ENCODE measurements around the gene CNNM1.

CNNM1 gene

DNA sequence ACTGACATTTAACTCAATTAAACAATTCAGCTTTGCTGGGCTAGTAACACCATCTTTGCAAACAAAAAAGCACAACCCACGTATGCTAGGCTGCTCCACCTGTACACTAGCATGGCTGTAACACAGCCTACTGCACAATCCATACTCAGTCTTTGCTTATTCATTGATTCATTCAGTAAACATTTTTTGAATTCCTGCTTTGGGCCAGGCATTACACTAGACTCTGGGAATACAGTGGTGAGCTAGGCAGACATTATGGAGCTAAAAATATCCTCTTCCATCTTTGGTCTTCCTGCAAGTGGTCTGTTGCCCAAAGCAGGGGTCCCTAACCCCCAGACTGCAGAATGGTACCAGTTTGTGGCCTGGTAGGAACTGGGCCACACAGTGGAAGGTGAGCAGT lies 9.9 kb downstream of the CNNM1 start:
- no peak for DNase-seq

DNA sequence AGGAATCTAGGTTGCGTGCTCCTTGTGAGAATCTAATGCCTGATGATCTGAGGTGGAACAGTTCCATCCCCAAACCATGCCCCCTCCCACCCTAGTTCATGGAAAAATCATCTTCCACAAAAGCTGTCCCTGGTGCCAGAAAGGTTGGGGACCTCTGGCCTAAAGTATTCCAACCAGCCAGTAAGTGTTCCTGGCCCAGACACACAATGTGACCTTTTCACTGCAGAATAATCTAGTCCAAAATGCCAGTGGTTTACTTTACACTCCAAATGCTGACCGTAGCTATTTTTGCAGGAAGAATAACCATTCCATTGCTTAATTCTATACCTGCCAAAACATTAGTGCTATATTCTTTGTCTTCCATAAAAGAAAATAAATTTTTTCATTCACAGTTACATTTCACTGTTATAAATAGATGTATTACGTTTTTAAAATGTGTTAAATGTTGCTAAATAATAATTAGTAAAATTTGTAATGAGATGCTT lies 10.4 kb downstream of the CNNM1 start:
- DNase-seq: no peak

DNA sequence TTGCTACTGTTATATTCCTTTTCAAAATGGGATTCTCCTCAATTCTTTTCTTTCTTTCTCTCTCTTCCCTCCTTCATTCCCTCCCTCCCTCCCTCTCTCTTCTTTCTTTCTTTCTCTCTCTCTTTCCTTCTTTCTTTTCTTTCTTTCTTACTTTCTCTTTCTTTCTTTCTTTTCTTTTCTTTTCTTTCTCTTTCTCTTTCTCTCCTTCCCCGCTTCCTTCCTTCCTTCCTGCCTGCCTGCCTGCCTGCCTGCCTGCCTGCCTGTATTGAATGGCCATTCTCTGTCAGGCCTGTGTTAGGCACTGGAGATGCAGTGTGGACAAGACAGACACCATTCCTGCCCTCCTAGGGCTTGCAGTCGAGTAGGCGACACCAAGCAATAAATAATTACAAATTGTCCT lies 11.5 kb downstream of the CNNM1 start:
- no peak for DNase-seq

DNA sequence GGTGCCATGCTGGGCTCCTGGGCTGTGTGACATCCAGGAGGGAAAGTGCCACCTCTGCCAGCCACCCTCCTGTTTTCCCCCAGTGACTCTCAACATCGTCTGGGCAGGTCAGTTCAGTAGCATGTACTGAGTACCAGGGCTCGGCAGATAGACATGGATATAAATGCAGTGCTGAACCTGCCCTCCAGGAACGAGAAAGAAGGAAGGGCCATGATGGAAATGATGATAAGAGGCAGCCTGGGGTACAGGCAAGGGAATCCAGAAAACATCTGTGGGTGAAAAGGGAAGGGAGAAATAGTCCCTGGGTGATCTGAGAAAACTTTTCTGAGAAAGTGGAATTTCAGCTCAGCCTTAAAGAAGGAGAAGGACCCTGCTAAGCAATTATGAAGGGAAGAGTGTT lies 12.1 kb downstream of the CNNM1 start:
- DNase-seq: no peak

DNA sequence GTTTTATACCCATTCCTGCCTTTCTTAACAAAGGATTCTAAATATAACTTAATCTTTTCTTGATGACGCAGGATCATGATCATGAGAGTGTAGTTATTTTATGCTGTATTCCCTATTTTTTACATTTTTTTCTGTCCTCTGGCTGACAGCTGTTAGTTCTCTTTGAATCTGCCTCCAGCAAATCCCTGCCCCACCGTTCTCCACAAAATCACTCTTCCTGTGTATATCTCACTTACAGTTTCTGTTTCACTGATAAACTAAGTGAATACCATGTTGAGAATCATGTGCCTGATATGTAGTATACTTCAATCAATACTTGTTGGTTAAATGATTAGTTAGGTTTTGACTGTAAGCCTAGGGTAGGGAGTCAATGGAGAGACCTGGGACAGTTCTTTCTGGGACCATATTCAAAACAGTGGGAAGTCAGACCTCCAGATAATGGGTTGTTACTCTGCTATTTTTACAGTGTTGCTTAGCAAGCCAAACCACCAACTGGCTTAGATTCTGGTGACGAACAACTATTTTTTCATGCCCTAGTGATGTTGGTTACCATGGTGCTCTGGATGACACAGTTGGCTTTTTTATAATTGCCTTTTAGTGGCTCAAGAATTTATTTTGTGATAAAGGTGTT lies 12.8 kb downstream of the CNNM1 start:
- DNase-seq: no peak

DNA sequence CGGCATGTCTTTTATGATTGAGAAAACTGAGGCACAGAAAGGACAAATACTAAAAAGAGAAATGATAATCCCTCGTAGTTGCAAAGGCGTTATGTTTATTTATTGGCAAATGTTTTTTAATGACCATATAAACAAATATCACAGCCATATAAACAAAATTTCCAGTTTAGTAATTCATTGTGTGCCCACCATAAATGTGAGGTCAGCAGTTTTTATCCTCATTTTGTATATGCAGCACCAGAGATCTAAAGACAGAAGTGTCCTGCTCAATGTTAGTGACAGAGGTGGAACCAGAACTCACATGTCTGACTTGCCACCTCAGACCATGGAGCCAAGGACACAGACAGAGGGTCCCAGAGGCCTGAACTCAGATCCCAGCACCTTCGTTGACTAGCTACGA lies 14.1 kb downstream of the CNNM1 start:
- no peak for DNase-seq

DNA sequence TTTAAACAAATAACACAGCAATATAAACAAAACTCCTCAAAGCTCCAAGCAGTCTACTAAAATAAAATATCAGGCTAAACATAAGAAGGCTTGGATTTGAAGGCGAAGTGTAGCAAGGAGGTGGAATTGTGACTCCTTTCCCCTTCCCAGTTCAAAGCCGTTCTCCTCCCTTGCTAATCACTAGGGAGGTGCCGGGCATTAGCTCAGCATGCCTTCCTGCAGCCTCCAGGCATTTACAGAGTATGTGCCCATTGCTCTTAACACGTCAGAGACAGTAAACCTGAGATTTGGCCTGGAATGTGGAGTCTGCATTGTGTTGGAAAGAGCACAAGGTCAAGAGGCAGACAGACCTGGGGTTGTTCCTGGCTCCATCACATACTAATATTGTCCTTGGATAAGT lies 15.6 kb downstream of the CNNM1 start:
- DNase-seq: no peak

DNA sequence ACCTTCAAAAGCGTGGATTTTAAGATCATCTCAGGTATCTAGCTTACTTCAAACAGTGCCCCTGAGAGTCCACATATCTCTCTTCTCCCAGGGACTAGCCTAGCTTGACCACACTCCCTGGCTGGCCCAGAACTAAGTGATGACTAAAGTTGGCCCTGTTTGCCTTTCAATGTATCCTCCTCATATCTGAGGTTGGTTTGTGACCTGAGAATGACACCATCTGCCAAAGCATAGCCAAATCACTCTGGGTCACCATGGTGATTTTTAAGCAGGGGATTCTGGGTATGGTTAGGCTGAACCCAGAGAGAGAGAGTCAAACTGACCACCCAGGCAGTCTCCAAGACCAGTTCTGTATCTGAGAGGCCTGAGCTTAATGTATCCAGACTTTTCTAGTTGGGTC lies 16.2 kb downstream of the CNNM1 start:
- DNase-seq: no peak

DNA sequence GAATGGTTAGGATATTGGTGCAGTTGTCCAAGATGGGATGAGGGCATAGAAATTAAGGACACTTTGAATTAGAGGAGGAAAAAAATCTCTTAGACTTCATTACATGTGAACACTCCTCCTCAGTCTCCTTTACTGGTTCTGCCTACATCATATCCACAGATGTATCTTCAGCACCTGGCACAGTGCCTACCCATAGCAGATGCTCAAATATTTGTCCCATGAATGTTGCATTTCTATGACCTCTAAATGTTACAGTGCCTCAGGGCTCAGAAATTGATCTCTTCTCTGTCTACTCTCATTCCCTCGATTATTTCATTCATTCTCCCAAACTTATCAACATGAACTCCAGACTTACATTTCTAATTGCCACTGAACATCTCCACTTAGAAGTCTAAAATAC lies 17.1 kb downstream of the CNNM1 start:
- DNase-seq: no peak

DNA sequence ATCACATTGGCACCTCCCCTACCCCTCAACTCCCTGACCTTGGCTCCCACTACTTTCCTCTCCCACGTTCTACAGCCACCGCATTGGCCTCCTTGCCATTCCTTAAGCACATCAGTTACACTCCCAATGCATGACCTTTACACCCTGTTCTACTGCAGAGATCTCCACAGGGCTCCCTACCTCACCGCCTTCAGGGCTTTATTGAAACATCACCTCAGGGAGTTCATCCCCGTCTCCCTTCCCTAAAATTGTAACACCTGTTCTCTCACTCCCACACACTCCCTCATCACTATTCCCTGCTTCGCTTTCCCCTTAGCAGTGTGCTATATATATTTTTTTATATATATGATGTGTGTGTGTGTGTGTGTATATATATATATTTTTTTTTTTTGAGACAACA lies 18.5 kb downstream of the CNNM1 start:
- DNase-seq: no peak

DNA sequence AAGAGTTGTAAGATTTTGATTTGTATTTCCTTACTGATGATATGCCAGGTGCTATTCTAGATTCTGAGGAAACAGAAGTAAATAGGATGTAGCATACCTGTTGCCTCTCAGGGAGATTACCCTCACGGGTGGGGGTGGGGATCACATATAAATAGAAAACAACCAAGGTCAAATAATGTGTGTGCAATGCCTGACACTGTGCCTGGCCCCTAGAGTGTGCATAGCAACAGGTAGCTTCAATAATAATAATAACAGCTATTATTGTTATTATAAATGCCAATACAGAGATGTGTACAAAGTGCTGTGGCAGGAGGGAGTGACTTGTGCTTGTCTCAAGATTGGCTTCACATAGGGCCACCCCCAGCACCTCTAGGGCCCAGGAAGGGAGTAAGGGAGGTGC lies 24.0 kb downstream of the CNNM1 start:
- DNase-seq: no peak

DNA sequence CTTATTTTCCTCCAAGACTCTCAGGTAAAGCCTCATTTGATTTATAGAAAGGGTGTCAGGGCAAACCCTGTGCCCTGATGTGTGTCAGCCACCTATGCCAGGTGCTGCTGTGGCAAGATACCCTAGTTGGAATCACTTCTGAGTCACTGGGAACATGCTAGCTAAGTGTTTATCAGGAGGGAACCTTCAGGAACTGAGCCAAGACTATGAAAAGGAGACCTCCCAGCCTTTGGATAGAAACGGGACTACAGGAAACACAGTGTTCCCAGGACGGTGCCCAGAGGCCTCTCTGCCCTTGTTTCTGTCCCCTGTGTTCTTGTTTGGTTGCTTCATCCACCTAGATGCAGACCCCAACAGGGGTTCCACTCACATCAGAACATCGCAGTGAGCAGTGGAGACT lies 28.5 kb downstream of the CNNM1 start:
- DNase-seq: no peak

DNA sequence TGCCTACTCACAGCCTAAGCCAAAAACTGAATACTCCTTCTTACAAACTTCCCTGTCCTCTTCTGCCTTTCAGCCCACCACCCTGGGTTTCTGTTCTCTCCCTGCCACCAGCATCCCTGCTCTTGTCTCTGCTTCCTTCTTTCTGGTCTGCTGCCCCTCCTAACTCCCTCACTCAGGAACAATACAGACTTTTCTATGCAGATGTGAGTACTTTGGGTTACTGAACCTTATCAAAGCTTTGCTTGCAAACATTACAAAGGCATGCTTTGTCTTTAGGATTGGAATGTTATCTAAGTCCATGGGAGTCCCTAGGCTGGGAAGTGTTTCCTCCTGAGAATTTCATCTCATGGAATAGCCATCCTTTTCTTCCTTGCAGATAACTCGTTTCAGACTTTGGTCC lies 28.9 kb downstream of the CNNM1 start:
- DNase-seq: no peak

DNA sequence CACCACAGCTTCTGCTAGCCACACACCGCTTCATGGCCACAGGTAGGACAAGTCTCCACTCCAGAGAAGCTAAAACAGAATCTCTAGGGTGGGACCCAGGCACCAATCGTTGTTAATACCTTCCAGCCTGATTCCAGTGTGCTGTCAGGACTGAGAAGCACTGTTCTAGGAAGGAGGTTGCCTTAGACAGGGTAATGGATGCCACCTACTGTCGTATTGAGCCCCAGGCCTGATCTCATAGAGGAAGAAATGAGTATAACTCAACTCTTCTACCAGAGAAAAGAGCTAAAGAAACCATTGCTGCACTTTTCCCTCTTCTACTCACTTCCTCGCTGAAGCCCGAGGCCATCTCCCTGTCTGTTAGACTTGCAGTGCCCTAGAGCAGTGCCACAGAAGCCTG lies 31.8 kb downstream of the CNNM1 start:
- no peak for DNase-seq

DNA sequence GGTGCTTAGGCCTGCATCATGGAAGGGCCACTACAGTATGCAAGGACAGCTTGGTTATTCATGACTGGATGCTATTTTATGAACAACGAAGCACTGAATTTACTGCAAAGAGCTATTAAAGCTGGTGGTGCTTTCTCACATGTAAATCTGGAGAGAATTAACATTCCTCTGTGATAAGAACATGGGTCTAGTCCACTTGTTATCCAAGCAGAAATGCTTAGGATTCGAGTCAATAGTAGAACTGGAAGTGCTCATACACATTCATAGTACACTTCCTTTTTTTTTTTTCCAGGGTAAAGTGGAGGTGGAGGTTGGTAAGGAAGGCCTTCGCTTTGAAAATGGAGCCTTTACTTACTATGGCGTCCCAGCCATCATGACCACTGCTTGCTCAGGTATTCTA lies 35.0 kb downstream of the CNNM1 start:
- DNase-seq: no peak

DNA sequence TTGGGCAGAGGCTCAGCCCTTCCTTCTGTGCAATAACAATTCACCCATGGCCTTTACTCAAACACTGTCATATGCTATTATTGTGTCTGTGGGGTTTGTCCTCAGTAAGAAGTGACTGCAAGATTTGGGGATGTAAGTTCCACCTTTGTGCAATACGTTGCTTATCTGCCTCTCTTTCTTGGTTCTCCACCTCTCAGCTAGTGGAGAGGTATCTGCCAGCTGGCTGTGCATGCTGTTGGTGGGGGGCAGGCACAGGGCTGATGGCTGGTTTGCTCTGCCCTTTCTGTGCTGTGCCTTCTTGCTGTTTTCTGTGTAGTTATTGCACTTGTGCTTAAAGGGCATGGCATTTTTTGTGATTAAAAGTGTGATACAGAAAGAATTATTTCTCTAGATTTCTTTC lies 36.2 kb downstream of the CNNM1 start:
- no peak for DNase-seq

DNA sequence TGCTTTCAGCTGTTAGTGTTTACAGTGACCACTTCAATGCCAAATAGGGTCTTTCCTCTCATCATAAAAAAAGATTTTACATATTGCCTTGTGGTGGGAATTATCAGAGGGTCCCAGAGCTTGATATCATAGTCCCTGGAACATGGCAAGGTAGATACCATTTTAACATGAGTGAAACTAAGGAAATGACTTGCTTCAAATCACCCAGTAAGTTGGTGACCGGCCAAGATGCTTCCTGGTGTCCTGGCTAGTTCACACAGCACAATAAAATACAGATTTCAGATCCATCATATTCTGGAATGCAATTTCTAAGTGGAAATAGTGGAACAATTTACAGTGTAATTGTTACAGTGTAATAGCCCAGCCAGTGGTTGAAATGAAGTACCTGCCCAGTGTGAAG lies 36.6 kb downstream of the CNNM1 start:
- DNase-seq: no peak

DNA sequence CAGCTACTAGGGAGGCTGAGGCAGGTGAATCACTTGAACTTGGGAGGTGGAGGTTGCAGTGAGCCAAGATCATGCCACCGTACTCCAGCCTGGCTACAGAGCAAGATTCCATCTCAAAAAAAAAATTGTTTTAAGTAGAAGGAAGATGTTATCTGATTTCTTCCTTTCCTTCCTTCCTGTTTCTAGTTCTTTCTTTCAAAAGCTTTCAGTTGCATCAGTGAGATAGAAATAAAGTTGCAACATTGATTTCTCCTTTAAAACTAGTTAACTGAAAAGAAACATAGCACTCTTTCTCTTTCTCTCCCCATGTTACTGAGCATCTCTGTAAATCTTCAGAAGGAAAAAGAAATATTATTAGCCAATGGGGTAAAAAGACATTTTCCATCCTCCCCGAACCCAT lies 37.5 kb downstream of the CNNM1 start:
- no peak for DNase-seq

DNA sequence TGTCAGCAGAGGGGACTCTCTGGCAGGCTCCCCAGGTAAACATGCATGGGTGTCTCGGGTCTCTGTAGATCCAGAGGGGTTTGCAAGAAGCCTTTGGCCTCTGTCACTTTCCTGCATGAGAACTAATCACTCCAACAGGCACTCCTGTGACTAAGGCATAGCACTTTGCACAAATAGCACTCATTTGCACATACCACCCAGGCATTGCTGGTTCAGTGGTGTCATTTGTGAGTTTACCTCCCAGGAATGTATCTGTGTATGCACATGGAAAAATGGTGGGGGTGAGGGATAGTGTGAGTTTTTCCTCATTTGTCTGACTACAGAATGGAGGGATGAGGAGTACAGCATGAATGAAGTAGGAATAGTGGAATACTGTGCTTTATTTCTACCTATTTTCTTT lies 39.5 kb downstream of the CNNM1 start:
- no peak for DNase-seq

DNA sequence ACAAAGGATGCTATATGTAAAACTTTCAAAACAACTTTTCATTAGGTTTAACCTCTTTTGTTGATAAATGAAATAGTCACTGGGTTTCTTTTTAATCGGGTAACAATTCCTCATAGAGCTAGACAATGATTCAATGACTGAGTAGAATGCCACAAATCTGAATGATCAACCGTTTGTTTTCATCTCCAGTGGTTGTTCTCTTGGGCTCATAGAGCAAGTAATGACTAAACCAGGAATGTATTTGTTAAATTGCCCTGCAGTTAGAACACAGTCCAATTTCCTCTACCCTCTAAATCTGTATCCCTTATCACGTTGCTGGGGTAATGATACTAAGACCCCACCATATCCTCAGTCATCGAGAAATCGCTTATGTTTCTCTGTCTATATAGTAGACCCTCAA lies 40.0 kb downstream of the CNNM1 start:
- DNase-seq: no peak

DNA sequence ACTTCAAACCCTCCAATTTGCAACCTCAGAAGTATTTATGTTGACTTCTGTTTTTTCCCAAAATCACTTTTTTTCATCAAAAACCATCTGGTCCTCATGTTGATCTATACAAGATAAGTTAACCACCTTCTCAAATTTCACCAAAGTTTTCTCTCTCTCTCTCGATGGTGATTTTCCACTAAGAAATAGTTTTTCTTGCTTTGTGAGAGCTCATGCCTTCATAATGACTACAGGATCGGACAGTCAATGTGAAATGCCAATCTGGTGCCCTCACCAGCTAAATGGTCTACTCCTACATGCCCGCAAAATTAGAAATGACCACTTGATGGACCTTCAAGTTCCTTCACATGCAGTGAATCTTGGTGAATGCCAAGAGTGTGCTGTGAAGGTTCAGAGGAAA lies 40.4 kb downstream of the CNNM1 start:
- no peak for DNase-seq

DNA sequence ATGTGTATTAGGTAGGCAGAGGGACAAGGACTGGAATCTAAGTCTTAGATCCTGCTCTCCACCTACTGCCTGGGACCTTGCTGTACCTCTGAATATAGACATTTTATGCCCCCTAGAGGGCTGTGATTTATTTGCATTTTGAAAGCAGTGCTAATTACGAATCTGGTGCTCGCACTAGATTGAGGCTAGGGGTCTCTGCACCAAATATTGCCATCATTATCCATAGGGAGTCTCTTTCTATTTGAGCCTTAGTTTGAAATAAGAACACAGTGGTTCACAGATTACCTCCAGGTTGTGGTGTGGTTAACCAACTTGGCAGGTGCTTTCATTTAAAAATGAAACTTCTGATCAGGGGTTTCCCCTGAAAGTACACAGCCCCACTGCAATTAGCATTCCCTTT lies 41.8 kb downstream of the CNNM1 start:
- no peak for DNase-seq

DNA sequence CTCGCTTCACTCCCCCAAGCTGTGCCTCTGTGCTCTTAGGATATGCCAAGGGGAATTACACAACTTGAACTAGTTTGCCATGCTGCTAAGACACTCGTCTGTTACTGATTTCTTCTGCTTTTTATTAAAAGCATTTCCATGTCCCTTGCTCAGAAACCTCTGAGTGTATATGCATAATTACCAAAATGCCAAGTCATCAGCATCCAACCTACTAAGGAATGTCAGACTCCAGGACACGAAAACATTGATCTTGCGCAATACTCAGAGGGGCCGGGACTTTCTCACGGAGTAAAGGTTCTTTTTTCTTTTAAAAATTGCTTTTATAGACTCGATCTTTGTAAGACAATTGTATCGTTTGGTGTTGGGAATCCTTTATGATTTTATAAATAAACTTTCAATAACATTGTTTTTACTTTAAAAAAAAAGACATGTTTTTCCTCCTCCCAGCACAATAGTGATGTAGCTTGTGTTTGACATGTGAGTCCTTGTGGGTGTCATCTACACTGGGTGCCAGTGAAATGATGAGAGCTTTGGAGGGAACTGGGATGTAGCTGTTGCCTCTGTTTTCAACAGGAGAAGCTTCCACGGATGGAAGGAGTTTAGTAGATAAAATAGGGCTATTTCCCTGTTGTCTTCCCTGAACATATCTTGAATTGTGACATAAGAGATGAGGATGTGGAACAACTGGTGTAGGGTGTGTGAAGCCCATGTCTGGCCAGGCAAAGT lies 43.6 kb downstream of the CNNM1 start:
- no peak for DNase-seq

DNA sequence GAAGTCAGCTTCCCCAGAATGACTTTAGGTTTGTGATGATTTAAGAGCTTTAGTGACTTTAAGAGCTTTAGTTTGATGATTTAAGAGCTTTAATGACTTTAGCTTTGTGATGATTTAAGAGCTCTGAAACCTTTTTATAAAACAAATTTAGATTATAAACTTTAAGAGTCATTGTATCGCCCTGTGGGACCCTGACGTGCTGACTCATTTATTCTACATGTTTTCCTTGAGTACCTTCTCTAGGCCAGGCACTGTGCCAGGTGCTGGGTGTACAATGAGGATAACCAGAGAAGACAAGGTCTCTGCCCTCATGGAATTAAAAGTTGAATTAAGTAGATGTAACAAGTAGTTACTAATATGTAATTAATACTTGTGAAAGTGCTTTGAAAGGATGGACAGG lies 45.4 kb downstream of the CNNM1 start:
- DNase-seq: no peak

DNA sequence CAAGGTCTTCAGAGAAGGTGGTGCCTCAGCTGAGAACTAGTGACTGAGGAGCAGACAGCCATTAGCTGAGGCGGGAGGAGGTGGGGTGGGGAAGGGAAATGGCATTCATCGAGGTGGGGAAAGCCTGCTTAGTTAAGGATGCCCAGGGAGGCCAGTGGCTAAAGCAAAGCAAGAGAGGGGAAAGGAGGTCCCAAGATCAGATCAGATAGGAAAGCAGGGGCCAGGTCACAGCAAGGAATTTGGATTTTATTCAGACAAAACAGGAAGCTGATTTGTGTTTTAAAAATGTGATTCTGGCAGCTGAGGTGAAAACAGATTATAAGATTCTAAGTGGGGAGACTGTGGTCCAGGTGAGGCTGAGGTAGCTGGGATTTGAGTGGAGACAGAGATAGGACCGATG lies 45.8 kb downstream of the CNNM1 start:
- no peak for DNase-seq
